GM19240 (cell line): ENCODE measurements around the gene DPF3.

Experiments
- DNase-seq: peaks from one replicate; pipeline ENCODE4 v3.0.0; 2011; ENCODE audit warnings: low spot score; ENCODE audit not compliant: insufficient read length

DPF3 gene

DNA sequence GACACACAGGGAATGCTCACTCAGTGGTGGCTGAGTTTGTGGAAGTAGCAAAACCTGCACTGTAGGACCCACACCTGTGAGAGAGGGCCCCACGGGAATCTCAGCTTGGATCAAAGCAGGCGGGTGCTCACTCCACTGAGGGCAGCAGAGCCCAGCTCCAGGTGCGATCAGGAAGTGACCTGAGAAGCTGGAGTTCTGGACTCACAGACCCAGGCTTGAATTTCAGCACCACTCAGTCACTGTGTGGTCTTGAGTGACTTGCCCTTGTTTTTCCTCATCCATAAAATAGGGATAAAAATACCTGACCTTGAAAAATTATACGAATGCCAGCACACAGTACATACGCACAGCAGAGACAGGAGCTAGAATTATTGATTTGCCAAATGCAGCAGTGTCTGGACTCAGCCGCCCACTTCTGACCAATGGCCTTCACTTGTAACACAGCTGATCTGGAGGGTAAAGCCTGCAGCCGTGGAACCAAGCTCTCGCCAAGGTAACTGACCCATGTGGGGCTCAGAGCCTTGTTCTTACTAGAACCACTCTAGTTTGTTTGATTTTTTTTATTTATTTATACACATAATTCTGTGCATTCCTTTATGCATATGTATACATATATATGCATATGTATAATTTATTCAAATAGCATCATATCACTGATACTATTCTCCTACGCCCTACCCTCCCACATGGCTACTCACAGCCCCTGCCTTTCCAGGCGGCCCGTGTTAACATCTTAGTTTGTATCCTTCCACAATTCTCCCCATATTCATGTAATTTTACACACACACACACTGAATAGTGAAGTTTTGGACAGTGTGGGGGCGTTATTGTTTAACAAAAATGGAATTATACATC, 53.9 kb downstream of the DPF3 start:
- no peak for DNase-seq

DNA sequence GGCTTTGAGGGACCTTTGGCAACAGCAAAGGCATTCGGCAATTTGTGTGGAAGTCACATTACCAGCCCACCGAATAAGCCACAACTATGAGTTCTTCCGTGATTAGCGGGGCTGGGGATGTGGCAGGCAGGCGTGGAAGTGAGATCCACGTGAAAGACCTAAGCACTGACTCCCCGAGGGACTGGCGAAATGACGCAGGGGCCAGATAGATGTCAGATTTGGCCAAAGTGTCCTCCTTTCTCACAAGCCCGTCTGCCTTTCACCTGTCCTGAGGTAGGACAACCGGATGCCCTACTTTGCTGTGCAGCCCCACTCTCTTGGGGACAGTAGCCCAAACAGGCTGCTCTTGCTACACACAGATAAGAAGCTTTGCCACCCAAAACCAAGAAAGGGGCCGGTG, 54.5 kb downstream of the DPF3 start:
- DNase-seq: no peak

DNA sequence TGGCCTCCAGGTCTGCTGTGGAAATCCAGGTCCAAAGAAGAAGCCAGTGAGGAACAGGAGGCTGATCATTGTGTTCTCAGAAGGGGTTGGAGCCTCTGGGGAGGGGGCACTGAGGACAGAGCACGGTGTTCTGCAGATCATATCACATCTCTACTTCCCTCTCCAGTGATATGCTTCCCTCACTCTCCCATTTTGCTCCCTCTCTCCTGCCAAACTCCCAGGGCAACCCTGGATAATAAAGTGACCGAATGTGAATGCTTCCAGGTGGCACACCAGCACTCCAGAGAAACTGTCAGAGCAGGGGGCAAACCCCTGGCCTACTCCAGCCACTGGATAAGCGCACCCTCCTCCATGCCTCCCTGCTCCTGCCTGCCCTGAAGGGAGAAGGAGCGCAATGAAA, 57.8 kb downstream of the DPF3 start:
- DNase-seq: no peak

DNA sequence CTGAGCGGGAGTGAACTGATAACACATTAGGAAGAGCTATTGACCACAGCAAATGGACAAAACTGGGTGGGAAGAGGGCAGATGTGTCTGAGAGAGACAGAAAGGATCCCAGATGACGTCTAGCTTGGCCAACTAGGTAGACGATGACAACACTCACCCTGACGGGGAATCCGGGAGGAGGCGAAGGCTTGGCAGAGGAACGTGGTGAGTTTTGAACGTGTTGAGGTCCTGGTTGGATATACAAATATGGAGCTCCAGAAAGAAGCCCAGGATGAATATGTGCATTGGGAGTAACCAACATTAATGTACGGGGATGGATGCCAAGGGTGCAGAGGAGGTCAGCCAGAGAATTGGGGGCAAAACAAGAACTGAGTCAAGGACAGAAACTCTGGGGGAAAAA, 60.7 kb downstream of the DPF3 start:
- no peak for DNase-seq

DNA sequence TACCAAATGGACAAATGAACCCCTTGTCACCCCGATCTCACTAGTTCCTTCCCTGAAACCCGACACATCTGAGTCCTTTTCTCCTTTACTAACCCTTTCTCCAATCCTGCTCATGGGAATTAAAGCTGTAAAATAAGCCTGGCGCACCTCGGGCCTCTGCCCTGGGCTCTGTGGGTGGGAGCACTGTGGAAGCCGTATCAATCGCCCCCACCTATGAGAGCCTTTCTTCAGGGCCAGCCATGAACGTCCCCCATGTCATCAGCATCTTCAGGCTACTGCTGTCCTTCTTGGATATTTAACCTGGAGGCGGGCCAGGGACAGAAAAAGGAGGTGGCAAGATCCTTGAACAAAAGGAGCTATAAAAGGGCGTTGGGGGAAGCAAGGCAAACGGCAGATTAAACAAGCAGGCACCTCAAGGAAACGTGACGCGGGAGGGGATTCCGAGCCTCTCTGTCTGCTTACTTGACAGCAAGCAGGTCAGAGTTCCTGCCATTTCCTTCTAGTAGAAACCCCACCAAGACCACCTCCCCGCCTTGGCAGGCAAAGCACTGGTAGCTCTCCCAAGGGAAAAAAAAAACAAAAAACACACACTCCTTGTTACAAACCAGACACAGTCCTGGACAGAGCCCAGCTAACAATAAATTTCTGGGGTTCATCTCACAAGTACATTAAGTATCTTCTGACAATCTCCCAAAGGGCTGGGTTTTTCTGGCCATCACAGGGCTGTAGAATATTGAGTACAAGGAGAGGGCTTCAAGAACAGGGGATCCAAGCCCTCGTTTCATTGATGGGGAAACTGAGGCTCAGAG, 62.9 kb downstream of the DPF3 start:
- DNase-seq: no peak

DNA sequence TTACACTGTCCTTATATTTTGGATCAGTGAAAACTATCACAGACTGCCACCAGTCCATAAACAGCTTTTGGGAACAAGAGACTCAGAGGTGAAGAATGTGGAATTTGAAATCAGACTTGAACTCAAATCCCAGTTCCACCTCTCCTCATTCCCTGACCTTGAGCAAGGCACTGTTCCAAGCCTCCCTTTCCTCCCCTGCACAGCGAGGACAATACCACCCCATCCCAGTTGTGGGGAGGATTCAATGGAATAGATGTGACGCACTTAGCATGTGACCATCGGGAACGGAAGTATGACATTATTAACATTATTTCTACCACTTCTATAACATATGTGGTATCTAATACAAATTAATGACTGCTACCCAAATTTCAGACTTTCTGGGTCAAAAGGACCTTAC, 63.5 kb downstream of the DPF3 start:
- DNase-seq: no peak

DNA sequence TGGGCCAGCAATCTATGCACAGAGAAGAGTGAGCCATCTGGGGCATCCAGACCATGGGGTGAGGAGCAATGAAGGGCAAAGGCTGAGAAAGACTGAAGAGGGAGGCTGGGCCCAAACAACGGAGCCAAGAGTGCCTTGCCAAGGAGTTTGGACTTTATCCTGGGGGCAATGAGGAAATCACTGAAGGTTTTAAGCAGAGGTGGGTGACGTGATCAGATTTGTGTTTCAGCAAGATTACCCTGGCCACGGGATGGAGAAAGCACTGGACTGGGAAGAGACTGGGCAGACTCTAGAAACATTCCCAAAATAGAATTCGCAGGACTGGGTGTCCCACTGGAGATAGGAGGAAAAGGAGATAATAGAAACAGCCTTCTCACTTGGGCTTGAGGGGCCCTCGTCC, 65.3 kb downstream of the DPF3 start:
- no peak for DNase-seq

DNA sequence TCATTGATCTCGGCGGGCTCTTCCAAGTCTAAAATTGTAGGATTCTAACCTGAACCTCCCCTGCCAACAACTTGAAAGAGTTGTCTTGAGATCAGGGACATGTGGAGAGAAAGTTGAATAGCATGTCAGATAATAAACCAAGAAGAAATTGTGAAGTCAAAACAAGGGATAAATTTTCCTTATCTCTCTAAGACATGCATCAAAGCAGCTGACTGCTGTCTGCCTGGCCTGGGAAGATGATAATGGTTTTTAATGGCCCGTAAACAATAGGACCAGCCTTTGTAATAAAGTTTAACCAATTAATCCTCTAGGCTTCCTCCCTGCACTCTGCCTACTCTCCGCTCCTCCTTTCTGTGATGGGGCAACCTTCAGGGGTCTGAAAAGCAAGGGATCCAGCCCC, 67.9 kb downstream of the DPF3 start:
- no peak for DNase-seq

DNA sequence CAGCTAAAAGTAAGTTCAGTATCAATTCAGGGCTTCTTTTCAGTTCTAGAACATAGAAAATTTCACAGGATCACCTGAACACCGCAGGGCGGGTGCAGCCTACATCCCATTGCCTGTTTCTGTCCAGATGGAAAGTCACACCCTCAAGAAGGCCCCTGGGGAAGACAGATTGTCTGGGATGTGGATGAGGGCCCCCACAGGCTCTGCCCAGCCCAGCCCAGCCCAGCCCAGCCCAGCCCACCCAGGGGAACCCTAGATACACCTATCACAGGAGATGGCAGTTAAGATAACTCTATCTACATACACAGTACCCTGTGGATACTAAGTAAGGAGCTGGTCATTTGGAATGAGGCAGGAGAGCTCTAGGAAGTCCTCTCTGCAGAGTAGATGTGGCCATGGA, 68.4 kb downstream of the DPF3 start:
- DNase-seq: no peak

DNA sequence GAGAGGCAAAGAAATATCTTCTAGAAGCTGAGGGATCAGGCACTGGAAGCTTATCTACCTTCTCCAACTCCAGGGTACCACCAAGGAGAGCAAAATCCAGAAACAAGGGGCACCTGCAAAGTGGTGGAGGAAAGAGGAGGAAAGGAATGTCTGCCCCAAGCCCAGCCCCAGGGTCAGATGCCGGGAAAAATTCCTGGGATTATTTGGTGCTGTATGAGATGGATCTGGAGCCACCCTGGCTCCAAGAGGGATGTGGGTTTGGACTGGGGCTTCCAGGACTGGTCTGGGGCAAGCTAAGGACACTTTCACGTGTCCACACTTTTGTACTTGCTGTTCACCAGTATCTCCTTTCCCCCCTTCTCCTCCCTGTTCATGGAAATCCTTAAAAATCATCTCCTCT, 69.8 kb downstream of the DPF3 start:
- no peak for DNase-seq

DNA sequence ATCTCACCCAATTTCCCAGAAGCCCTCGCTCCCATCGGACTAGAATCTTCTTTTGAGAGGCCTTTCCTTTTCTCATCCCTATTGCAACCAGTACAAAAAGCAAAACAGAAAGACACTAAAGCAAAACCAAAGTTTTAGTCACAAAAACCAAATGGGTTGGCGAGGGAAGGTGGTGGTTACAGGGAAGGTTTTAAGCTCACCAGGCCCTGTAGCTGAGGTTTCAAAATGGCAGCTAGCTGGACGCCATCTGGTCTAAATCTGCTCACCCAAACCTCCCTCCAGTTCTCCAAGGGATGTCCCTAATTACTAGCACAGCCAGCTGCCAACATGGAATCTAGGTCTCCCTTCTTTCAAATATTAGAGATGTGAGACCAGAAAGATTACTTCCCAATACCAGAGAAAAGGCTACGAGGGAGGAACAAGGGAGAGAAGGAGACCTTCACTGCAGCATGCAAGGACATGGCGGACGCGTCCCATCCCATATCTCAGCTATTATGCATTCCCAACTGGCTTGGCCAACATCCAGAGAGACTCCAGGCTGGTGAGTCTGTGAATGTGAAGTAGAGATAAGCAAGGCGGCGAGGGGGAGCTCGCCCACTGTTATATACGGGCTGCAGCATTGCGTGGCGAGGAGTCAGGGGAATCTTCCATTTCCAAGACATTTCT, 70.8 kb downstream of the DPF3 start:
- DNase-seq: no peak

DNA sequence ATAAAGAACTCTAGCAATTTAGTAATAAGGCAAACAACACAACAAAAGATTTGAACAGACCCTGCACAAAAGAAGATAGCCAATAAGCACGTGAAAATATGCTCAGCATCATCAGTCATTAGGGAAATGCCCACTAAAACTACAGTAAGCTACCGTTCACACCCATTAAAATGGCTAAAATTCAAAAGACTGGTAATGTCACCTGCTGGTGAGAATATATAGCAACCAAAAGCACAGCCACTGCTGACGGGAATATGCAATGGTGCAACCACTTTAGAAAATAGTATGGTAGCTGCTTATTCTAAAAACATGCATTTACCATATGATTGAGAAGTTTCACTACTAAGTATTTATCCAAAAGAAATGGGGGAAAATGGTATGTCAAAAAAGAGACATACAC, 74.9 kb downstream of the DPF3 start:
- DNase-seq: no peak

DNA sequence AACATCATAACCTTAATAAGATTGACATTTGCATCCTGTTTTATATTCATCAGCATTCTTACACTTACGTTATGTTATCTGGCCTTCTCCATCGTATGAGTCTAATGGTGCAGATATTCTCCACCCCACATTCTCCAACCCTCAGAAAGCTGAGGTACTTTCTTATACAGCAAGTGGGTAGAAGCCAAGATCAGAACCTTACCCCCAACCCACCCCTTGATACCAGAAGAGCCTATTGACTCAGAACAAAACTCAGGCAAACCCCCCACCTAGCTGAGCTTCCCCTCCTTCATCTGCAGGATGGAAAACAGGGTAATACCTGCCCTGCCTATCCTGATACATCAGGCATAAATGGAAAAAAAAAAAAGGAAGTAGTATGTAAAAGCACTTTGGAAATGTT, 77.6 kb downstream of the DPF3 start:
- no peak for DNase-seq

DNA sequence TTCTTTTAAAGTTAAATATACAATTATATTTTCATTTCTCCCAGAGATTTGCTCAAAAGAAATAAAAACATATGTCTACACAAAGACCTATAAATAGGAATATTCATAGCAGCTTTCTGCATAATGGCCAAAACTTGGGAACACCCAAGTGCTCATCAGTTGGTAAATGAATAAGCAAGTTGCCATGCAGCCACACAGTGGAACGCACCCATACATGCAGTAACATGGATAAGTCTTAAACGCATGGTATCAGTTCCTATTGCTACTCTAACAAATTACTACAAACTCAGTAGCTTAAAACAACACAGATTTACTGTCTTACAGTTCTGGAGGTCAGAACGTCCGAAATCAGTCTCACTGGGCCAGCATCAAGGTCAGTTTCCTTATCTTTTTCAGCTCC, 78.5 kb downstream of the DPF3 start:
- DNase-seq: no peak

DNA sequence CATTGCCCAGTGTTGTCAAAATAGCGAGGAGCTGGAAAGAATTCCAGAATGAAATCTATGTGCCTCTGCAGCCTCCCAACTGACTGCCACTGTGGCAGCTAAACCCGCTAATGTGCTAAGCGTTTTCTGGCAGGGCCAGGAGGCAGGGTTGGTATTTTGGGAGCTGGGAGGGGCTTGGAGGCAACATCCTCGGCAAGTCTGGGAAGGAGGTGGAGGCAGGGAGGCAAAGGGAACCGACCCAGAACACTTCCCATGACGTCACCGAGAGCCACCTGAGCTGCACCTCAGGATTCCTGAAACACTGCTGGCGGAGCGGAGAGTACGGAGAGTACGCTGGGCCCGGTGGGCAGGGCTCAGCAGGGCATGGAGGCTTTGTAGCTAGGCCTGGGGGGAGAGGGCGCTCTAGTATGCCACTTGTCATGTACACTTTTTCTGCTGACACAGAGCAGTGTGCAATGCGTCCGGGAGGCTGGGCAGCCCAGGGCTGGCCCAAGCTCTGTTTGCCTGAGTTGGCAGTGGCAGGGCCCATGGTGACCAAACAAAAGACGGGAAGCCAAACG, 81.5 kb downstream of the DPF3 start:
- DNase-seq: no peak

DNA sequence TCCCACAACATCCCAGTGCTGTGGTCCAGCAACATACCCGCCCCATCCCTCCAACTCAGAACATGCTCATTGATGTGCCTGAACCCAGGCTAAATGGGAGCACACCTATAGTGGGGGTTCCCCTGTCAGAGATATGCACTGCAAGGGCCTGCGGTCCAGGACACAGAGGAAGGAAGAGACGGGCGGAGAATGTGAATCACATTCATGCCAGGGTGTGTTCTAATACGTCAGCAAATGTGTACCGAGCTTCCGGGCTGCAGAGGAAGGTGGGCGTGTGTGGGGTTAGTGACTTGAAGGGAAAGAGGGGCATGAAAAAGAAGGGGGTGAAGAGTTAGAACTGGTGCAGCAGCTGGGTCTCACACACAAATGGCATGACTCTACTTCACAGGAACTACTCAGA, 83.7 kb downstream of the DPF3 start:
- no peak for DNase-seq

DNA sequence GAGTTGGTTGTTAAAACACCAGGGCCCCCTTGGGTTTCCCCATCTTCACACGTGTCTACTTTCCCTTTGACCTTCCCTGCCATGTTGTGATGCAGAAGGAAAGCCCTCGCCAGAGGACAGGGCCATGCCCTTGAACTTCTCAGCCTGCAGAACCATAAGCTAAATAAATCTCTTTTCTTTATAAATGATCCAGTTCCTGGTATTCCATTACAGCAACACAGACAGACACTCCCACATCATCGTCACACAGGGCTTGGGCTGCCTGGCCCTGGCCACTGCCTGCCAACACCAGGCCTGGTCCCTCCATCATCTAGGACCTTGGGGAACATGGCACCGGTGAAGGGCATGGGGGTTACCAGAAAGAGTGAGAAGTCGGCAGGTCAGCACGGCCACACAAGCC, 84.8 kb downstream of the DPF3 start:
- no peak for DNase-seq

DNA sequence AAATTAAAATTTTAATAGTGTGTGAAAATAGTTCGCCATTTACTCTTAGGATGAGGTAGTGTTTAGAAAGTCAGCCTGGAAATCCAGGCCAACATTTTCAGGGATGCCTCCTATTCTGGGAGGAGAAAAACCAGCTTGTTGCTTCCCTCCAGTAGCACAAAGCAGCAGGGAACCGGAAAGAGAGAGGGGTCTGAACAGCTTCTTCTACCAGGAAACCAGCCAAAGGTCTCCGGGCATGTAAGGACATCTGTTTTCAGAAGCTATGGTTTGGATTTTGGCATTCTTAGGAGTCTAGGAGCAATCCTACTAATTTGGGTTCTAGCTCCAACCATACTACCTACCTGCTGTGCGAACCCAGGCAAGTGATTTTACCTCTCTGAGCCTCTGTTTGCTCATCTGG, 85.3 kb downstream of the DPF3 start:
- DNase-seq: no peak

DNA sequence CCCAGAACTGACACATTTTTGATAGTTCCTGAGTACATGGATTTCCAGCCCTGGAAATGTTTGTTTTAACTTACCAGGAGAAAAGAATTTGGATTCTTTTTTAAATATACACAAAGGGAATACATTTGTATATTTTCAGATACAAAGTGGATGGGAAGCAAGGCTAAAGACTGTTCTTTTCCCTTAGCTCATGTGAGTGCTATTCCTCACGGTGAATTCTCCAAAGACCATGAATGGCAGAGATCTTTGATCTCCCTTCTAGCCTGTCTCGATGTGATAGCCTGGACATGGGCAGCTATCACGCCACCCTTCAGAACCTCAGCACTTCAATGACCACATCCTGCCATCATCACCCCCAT, 91.3 kb downstream of the DPF3 start:
- no peak for DNase-seq

DNA sequence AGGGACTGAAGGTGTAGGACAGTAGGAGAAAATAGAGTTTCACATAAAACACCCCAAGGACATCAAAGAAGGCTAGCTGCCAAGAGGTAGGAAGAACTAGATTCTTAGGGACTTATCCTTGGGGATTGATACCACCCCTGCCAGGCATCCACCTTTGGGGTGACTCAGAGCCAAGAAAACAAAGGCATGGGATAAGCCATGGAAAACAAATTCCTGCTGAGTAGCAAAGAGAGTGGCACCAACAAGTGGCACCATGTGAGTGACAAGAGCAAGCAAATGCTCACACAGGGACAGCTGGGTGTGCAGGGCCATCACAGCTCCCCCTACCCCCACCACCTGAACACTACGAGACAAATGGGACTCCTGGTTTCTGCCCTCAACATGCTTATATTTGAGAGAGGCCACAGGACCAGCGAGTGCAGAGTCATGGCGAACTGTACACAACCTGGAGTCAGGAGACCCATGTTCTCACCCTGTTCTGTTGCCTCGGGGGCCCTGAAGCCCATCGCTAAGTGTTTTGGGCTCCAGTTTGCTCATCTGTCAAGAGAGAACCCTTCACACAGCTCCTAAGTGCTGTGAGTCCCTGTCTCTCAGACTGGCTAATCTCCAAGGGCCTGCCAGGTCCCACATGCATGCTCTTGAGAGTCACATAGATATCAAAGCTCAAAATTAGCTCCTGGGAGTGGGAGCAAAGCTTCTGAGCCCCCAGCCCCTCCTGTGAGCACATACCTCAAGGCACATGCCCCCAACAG, 91.9 kb downstream of the DPF3 start:
- no peak for DNase-seq

DNA sequence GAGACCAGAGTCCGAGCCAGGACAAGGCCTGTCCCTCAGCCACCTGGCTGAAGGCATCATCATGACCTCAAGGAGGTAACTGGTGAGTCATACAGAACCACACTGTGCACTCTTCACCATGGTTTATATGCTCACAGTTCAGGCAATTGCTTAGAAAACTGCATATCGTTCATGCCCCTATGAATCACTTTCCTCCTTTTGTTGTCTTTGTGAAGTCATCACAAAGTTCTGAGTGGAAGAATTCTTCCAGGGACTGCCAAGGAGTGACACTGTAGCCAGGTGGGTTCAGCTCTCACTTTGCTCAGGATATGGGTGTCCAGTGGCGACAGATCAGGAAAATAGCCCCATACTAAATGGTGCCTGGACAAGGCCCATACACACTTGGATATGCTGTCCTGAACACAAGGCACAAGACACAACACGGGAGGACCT, 92.5 kb downstream of the DPF3 start:
- DNase-seq: no peak
